Subcutaneous abdominal adipose tissue (tissue), 5 donors: Measurements from ENCODE around the gene ESYT1.

Experiments used
- H3K27ac ChIP-seq: one replicate; pipeline ENCODE4 v1.7.0; 2013; ENCODE audit warnings: low read depth, mild to moderate bottlenecking, inconsistent platforms, low read length, moderate library complexity
- H3K27me3 ChIP-seq, 5 donors: one replicate each; pipeline ENCODE4 v1.7.0; 2013; ENCODE audit warnings: low read length in 5 of 5, inconsistent platforms in 1 of 5; ENCODE audit not compliant: control insufficient read depth in 5 of 5, insufficient read depth in 4 of 5
- H3K36me3 ChIP-seq, 5 donors: one replicate each; pipeline ENCODE4 v1.7.0; 2013; ENCODE audit warnings: low read length in 5 of 5; ENCODE audit not compliant: control insufficient read depth in 5 of 5, insufficient read depth in 5 of 5
- H3K4me1 ChIP-seq, 5 donors: one replicate each; pipeline ENCODE4 v1.7.0; 2013; ENCODE audit warnings: low read length in 5 of 5, mild to moderate bottlenecking in 3 of 5, moderate library complexity in 1 of 5; ENCODE audit not compliant: control insufficient read depth in 5 of 5, insufficient read depth in 5 of 5
- H3K4me3 ChIP-seq, 5 donors: one replicate each; pipeline ENCODE4 v1.7.0; 2013; ENCODE audit warnings: low read length in 5 of 5, low read depth in 1 of 5
- H3K9ac ChIP-seq, 5 donors: one replicate each; pipeline ENCODE4 v1.7.0; 2013; ENCODE audit warnings: low read length in 5 of 5, mild to moderate bottlenecking in 4 of 5, moderate library complexity in 3 of 5
- H3K9me3 ChIP-seq, 5 donors: one replicate each; pipeline ENCODE4 v1.7.0; 2013; ENCODE audit warnings: low read length in 5 of 5; ENCODE audit not compliant: control insufficient read depth in 5 of 5
- donor health status: healthy.
- donor health status: healthy.
- donor health status: healthy.
- donor health status: healthy.
- donor health status: healthy.

ESYT1 gene

DNA sequence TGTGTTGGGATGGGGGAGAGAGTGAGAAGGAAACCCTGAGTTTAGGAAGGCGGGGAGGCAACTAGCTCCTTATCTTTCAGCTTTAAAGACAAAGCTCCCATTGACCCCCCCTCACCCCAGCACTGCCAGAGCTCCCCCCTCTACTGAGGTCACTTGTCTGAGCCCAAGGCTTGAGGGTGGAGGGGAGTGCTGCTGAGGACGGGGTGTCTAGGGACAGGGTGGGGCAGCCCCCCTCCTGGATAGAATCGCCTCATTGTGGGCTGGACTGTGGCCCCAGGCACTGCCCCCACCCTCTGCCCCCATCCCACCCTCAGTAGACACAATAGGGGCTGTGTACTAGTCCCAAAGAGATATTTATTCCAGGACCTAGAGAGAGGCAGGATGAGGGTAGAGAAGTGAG, 45.1 kb upstream of the ESYT1 start:
- no peaks in the 10 kb centered on the region for H3K9me3 ChIP-seq
- no peak overlapping the region for H3K27ac ChIP-seq
- H3K4me1 ChIP-seq: peaks cover 0 to 24% (median 16%) of the 10 kb centered on the region in 5 donors
- H3K4me3 ChIP-seq: no peak overlapping the region
- no peaks in the 10 kb centered on the region for H3K36me3 ChIP-seq
- H3K27me3 ChIP-seq: peaks cover 0 to 13% (median 11%) of the 10 kb centered on the region in 5 donors
- H3K9ac ChIP-seq: no peak overlapping the region

DNA sequence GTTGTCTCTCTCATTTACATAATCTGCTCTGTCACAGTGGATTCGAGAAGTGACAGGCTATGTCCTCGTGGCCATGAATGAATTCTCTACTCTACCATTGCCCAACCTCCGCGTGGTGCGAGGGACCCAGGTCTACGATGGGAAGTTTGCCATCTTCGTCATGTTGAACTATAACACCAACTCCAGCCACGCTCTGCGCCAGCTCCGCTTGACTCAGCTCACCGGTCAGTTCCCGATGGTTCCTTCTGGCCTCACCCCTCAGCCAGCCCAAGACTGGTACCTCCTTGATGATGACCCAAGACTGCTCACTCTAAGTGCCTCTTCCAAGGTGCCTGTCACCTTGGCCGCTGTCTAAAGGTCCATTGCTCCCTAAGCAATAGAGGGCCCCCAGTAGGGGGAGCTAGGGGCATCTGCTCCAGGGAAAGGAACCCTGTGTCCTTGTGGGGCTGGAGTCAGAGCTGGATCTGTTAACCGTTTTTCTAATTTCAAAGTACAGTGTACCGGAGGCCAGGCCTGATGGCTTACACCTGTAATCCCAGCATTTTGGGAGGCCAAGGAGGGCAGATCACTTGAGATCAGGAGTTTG, 43.0 kb upstream of the ESYT1 start:
- Histone ChIP-seq H3K36me3 (no peaks in the 10 kb centered on the region), H3K9me3 (no peaks in the 10 kb centered on the region), H3K4me1 (peaks cover 0 to 9% (median 5%) of the 10 kb centered on the region in 5 donors), H3K27me3 (peaks cover 0 to 13% (median 10%) of the 10 kb centered on the region in 5 donors), H3K27ac (no peak overlapping the region), H3K9ac (no peak overlapping the region), H3K4me3 (no peak overlapping the region)

DNA sequence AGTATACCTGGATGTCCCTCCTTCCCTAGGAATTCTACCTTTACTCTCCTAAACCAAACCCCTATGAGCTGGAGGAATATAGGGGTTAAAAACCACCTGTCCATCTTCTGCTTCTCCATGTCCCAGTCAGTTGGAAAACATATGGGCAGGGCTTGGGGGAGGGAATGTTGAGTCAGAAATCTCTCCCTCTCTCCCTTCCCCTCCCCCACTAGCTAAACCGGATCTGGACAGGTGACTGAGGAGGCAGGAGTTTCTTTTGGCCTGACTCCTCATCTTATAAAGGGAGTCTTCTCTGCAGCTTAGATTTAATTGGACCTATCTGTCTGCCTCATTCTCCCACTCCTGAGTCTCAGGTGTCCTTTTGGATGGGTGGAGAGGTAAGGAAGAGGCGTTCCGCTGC, 42.0 kb upstream of the ESYT1 start:
- H3K9me3 ChIP-seq: no peaks in the 10 kb centered on the region
- H3K9ac ChIP-seq: no peak overlapping the region
- H3K27me3 ChIP-seq: peaks cover 0 to 4% (median 0%) of the 10 kb centered on the region in 5 donors
- H3K4me1 ChIP-seq: peaks cover 0 to 3% (median 0%) of the 10 kb centered on the region in 5 donors
- no peak overlapping the region for H3K27ac ChIP-seq
- no peaks in the 10 kb centered on the region for H3K36me3 ChIP-seq
- H3K4me3 ChIP-seq: no peak overlapping the region

DNA sequence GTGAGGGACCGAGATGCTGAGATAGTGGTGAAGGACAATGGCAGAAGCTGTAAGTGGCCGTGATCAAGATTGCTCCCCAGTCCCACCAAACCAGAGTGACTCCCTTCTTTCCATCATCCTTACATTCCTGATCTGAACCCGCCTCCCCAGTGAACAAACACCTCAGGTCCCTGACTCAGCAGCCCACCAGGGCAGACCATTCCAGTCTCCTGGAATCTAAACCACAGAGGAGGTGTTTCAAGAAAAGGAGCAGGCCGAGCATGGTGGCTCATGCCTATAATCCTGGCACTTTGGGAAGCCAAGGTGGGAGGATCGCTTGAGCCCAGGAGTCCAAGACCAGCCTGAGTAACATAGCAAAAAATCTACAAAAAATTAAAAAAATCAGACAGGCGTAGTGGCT, 41.5 kb upstream of the ESYT1 start:
- Histone ChIP-seq H3K9ac (no peak overlapping the region), H3K27ac (no peak overlapping the region)

DNA sequence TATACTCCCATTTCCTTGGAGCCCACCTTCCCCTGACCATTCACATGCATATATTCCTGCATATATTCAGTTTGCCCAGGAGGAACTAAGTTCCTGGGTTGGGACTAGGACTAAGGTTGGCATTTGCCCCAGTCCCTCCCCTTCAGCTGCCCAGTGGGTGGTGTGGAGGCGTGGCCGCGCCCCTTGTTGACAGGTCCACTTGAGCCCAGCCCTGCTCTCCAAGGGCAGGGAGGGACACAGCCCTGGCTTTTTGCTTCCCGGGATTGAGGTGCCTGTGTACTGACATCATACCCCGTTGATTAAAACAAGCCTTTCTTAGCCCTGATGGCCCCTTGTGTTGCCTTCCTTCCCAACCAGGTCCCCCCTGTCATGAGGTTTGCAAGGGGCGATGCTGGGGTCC, 40.8 kb upstream of the ESYT1 start:
- no peak overlapping the region for H3K9ac ChIP-seq
- H3K27me3 ChIP-seq: no peaks in the 10 kb centered on the region
- no peaks in the 10 kb centered on the region for H3K36me3 ChIP-seq
- no peak overlapping the region for H3K4me3 ChIP-seq
- no peak overlapping the region for H3K27ac ChIP-seq
- H3K4me1 ChIP-seq: peaks cover 0 to 3% (median 0%) of the 10 kb centered on the region in 5 donors
- H3K9me3 ChIP-seq: no peaks in the 10 kb centered on the region

More for the DNA sequence above, 41.5 kb upstream of the ESYT1 start:
- no peaks in the 10 kb centered on the region for H3K27me3 ChIP-seq
- peaks cover 0 to 3% (median 0%) of the 10 kb centered on the region in 5 donors for H3K4me1 ChIP-seq
- no peaks in the 10 kb centered on the region for H3K9me3 ChIP-seq
- no peaks in the 10 kb centered on the region for H3K36me3 ChIP-seq
- no peak overlapping the region for H3K4me3 ChIP-seq

DNA sequence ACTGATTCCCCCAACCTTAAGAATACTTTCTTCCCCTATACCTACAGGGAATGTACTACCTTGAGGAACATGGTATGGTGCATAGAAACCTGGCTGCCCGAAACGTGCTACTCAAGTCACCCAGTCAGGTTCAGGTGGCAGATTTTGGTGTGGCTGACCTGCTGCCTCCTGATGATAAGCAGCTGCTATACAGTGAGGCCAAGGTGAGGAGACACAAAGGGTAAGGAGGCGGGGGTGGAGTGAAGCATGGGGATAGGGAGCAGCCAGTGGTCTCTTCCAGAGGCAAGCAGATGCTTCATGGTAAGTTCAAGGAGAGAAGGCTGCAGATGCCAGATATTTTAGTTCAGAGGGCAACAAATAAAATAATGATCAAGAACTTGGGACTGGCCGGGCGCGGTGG, 30.3 kb upstream of the ESYT1 start:
- Histone ChIP-seq H3K36me3 (no peaks in the 10 kb centered on the region), H3K9me3 (no peaks in the 10 kb centered on the region), H3K27ac (no peak overlapping the region), H3K27me3 (peaks cover 0 to 17% (median 2%) of the 10 kb centered on the region in 5 donors), H3K4me3 (no peak overlapping the region), H3K4me1 (no peaks in the 10 kb centered on the region), H3K9ac (no peak overlapping the region)

DNA sequence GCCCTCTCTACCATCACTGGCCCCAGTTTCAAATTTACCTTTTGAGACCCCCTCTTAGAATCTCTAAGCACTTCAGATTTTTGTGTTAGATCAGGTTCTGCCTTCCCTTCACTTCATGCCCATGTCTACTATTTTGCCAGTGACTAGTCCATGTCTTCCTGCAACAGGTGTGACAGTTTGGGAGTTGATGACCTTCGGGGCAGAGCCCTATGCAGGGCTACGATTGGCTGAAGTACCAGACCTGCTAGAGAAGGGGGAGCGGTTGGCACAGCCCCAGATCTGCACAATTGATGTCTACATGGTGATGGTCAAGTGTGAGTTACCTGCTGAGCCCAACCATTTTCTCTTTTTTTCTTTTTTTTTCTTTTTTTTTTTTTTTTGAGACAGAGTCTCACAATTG, 29.5 kb upstream of the ESYT1 start:
- Histone ChIP-seq H3K9ac (no peak overlapping the region), H3K36me3 (no peaks in the 10 kb centered on the region), H3K27ac (no peak overlapping the region)

DNA sequence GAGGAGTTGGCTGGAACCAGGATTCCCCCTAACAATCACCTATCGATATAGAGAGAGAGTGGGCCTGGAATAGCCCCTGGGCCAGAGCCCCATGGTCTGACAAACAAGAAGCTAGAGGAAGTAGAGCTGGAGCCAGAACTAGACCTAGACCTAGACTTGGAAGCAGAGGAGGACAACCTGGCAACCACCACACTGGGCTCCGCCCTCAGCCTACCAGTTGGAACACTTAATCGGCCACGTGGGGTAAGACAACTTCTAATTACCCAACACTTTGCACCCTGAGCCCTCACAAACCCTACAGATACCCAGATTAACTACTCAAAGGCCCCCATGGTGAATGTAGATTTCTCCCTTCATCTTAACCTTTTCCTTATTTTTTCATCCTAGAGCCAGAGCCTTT, 28.3 kb upstream of the ESYT1 start:
- H3K36me3 ChIP-seq: no peaks in the 10 kb centered on the region
- H3K27me3 ChIP-seq: peaks cover 0 to 13% (median 2%) of the 10 kb centered on the region in 5 donors
- H3K9ac ChIP-seq: no peak overlapping the region
- H3K27ac ChIP-seq: no peak overlapping the region
- peaks cover 5 to 12% (median 9%) of the 10 kb centered on the region in 5 donors for H3K4me1 ChIP-seq
- no peak overlapping the region for H3K4me3 ChIP-seq
- H3K9me3 ChIP-seq: no peaks in the 10 kb centered on the region

More for the DNA sequence above, 29.5 kb upstream of the ESYT1 start:
- Histone ChIP-seq H3K9me3 (no peaks in the 10 kb centered on the region), H3K27me3 (peaks cover 0 to 17% (median 2%) of the 10 kb centered on the region in 5 donors), H3K4me3 (no peak overlapping the region), H3K4me1 (peaks cover 4 to 6% (median 5%) of the 10 kb centered on the region in 5 donors)

DNA sequence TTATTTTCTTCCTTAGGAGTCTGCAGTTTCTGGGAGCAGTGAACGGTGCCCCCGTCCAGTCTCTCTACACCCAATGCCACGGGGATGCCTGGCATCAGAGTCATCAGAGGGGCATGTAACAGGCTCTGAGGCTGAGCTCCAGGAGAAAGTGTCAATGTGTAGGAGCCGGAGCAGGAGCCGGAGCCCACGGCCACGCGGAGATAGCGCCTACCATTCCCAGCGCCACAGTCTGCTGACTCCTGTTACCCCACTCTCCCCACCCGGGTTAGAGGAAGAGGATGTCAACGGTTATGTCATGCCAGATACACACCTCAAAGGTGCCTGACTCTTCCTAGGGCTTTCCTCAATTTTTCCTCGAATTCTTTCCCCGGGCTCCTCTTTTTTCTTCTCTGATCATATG, 27.0 kb upstream of the ESYT1 start:
- Histone ChIP-seq H3K9me3 (no peaks in the 10 kb centered on the region), H3K4me1 (peaks cover 11 to 24% (median 20%) of the 10 kb centered on the region in 5 donors), H3K27ac (no peak overlapping the region), H3K36me3 (no peaks in the 10 kb centered on the region), H3K9ac (no peak overlapping the region), H3K4me3 (no peak overlapping the region), H3K27me3 (peaks cover 0 to 4% (median 0%) of the 10 kb centered on the region in 5 donors)

DNA sequence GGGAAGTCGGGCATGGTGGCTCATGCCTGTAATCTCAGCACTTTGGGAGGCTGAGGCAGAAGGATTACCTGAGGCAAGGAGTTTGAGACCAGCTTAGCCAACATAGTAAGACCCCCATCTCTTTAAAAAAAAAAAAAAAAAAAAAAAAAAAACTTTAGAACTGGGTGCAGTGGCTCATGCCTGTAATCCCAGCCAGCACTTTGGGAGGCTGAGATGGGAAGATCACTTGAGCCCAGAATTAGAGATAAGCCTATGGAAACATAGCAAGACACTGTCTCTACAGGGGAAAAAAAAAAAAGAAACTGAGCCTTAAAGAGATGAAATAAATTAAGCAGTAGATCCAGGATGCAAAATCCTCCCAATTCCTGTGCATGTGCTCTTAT, 25.4 kb upstream of the ESYT1 start:
- Histone ChIP-seq H3K4me3 (no peak overlapping the region), H3K36me3 (peaks cover 0 to 11% (median 10%) of the 10 kb centered on the region in 5 donors), H3K9ac (no peak overlapping the region)

More for the DNA sequence above, 25.4 kb upstream of the ESYT1 start:
- H3K4me1 ChIP-seq: peaks cover 13 to 28% (median 22%) of the 10 kb centered on the region in 5 donors
- H3K27me3 ChIP-seq: peaks cover 0 to 1% (median 0%) of the 10 kb centered on the region in 5 donors
- no peaks in the 10 kb centered on the region for H3K9me3 ChIP-seq
- H3K27ac ChIP-seq: no peak overlapping the region
